HG02981 (cell line): ENCODE results near the gene SLC35F6.
A peak's percentile ranks its signal among the peaks of the same experiment; 100 is the strongest.

Source experiments
- ATAC-seq: cut with Tn5 transposase; IDR thresholded peaks from one replicate; pipeline ENCODE4 v1.9.1; 2021; ENCODE audit warnings: mild to moderate bottlenecking, moderate library complexity; ENCODE audit not compliant: unreplicated experiment

Gene SLC35F6, protein sequence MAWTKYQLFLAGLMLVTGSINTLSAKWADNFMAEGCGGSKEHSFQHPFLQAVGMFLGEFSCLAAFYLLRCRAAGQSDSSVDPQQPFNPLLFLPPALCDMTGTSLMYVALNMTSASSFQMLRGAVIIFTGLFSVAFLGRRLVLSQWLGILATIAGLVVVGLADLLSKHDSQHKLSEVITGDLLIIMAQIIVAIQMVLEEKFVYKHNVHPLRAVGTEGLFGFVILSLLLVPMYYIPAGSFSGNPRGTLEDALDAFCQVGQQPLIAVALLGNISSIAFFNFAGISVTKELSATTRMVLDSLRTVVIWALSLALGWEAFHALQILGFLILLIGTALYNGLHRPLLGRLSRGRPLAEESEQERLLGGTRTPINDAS

DNA sequence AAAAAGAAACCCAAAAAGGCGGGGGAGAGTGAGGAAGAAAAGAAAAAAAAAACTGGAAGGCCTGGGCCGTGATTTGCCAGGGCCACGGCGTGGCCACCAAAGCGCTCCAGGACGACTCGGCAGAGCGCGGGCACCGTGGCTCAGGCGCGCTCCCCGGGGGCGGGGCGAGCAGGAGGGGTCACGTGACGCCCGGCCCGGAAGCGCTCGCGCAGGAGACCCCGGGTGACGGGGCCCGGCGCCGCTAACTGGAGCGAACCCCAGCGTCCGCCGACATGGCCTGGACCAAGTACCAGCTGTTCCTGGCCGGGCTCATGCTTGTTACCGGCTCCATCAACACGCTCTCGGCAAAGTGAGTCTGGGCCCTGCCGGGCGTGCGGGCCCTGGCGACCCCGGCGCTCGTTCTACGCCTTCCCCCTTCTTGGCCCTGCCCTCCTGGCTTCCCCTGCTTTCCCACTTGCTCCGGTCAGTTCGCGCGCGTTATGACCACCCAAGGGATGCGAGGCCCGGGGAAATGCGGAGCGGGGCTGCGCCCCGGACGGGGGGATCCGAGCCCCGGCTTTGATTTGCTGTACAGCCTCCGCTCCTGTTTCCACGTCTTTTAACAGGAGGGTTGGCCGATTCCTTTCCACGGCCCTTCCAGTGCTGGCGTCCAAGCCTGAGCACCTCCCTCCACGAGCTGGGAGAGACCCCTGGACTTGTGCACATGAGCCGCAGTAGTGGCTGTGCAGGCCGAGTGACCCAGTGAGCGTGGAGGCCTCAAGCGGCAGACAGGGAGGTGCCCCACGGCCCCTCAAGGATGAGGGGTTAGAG lies at the start of gene SLC35F6:
Gene SLC35F6 (plus strand): TSS at position 207 of the 810 bp plus-strand sequence. CDS start 66 bp downstream, at position 273.
- ATAC-seq, result peak; percentile 78

DNA sequence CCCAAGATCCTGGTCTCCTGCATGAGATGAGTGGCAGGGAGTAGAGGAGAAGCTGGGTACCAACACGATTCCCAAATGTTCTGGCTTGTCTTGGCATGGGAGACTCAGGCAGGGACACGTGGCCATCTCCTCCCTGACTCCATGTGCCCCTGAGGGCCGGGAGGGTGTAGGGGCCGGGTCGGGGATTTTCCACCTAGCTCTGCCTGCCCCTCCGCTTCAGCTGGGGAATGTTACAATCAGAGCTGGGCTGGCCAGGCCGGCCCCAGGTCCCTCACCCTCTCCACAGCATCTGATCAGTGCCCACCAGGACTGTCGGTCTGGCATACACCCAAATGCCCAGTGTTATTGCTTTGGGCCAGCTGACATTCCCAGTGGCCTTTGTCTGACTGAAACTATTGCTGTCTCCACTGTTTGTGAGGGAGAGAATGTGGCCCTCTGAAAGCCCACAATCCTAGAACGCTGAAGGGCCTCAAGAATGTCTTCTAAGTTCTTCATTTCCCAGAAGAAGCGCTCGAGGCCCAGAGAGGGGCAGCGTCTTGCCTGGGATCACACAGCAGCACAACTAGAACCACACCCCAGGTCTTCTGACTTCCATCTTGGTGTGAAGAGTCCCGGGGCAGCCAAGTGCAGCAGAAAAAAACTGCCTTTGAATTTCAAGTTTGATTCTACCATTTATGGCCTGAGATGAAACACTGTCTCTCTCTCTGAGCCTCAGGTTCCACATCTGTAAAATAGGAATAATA lies 48.4 kb upstream of the SLC35F6 start:
- ATAC-seq, result no peak

GRCh38 chr2:26716340-26716739 lies 47.7 kb upstream of the SLC35F6 start:
- ATAC-seq, result no peak

DNA sequence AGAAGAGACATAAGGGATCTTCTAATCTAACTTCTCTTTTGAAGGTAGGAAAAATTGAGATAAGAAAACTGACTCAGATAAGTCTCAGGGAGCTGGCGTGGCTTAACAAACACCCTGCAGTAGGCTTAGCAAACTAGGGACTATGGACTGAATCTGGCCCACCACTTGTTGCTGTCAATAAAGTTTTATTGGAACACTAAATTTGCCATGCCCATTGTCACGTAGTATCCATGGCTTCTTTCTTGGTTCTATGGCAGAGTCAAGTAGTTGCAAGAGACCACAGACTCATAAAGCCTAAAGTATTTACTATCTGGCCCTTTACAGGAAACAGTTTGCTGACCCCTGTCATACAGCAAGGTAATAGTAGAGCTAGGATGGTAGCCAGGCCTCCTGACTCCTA lies 47.3 kb upstream of the SLC35F6 start:
- ATAC-seq, result no peak

DNA sequence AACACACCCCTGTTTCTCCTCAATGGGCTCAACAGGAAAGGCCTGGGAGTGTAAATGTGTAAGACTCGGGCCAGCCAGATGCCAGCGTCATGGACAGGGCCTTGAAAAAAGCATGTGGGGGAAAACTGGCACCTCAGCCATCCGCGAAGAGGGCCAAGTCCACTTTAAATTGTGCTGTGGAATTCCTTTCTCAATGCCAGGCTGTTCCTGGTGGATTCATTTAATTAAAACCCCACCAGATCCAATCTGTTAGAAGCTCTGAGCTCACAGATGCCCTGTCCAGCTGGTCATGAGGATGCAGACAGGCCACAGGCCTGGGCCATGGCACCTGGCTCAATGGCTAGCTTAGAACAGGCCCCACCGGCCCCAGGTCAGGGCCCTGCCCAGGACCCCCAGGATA lies 46.7 kb upstream of the SLC35F6 start:
- no peak for ATAC-seq

- ATAC-seq, result no peak
These were observed 45.0 kb upstream of the SLC35F6 start for GRCh38 chr2:26718949-26719686.

DNA sequence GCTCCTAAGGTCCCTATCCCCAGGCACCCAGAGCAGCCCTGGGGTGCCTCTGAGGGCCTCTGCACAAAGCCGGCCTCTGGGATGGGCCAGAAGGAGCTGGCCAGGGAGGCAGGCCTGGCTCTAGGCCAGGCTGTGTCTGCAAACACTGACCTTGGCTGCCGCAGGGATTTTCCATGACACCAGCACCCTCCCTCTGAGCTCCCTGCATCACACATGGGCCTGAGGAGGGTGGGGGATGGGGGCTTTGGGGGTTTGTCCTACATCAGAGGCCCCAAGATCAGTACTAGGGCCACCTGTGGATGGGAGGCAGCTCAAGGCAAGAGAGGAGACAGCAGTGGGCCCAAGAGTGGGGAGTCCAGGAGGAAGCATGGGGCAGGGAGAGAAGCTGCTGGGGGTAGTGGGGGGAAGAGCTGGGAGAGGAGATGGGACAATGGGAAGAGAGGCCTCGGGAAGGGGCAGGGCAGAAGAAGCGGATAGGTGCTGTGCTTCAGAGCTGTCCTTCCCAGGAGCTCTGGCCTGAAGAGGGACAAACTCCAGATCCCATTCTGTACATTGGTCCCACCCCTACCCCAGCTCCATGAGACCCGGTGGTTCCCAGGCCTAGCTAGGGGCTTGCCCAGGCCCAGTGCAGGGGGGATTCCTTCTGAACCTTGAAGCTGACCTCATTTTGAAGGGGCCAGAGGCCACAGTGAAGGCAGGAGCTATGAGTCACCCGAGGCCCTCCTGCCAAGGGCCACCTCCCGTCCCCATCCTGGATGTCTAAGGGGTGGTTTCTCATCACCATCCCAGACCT lies 43.6 kb upstream of the SLC35F6 start:
- ATAC-seq, result no peak

DNA sequence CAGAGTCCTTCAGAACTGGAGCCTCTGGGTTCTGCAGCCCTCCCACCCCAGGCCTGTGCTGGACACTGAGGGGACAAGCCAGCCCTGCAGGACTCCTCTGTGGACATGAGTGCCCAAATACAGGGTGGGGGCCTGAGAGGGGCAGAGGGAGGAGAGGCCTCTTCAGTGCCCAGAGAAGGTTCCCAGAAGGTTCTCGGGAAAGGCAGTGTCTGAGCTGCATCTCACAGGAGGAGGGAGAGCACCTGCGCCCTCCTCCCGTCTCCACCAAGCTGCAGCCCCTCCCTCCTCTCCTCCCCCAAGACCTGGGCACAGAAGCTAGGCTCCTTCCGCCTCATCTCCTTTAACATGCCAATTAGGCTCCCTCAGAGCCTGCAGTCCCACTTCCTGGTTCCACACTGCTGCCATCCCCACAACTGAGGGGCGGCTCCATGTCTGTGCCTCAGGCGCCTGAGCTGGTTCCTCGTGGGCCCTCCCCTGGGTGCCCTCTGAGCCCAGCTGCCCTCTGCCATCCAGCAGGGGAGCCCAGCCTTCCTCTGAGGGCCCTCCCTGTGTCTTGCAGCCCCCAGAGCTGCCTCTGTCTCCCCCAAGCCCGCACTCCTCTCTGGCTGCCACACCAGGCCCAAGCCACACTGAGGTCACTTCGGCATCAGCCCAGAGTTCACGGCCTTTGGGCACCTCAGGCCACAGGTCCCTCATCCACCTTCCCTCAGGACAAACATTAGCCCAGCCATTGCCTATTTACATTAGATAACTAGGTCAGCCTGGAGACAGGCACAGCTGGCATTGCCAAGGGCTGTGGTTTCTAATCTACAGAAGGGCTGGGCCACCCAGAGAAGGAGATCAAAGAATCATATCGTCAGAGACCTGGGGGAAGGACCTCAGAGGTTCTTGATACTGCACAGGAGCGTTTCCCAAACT lies 42.7 kb upstream of the SLC35F6 start:
- no peak for ATAC-seq

GRCh38 chr2:26722328-26722727 lies 41.8 kb upstream of the SLC35F6 start:
- ATAC-seq, result no peak

DNA sequence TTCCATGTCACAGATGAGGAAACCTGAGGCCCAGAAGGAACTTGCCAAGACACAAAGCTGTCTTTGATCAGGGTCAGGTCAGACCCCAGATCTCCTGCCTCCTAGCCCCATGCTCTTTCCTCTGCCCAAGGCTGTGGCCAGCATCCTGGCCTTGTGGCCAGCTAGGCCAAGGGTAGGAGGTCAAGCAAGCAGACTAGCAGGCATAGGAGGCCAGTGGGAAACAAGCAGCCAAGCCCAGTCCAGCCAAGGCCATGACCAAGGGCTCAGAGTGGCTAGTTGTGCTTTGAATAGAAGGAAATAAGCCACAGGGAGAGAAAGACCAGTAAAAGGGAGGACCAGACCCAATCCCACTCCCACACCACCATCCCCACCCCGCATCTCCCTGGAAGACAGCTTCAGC lies 41.2 kb upstream of the SLC35F6 start:
- ATAC-seq, result no peak

- ATAC-seq, result no peak
These were observed 40.6 kb upstream of the SLC35F6 start for GRCh38 chr2:26723475-26723874.

DNA sequence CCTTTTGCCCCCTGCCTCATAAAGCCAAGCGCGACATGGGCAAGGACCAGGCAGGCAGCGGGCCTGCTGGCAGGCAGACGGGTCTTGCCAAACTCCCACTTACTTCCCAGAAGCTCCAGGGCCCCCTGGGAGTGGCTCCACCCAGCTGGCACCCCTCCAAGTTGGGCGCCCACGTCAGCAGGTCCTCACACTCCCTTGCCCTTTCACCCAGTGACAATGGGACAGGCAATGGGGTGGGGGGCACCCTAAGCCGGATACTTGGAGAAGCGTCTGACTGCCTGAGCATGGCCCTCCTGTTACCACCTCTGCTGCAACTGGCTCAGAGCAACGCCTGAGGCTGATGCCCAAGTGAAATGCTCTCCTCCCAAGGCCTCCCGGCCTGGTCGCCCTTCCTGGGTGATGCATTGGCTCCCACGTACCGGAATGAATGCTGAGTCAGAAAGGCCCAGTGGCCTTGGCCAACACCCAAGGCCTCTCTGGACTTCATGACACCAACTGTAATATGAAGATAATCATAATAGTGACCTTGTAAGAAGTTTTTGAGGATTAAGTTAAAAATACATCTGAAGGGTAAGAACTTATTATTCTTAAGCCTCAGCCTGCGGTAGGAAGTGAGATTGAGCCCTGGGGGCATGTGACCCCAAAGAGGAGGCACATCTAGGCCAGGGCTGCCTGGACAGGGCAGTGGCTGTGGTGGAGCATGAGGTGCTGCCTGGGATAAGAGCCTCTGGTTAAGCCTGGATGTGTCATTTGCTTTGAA lies 39.9 kb upstream of the SLC35F6 start:
- ATAC-seq, result no peak

DNA sequence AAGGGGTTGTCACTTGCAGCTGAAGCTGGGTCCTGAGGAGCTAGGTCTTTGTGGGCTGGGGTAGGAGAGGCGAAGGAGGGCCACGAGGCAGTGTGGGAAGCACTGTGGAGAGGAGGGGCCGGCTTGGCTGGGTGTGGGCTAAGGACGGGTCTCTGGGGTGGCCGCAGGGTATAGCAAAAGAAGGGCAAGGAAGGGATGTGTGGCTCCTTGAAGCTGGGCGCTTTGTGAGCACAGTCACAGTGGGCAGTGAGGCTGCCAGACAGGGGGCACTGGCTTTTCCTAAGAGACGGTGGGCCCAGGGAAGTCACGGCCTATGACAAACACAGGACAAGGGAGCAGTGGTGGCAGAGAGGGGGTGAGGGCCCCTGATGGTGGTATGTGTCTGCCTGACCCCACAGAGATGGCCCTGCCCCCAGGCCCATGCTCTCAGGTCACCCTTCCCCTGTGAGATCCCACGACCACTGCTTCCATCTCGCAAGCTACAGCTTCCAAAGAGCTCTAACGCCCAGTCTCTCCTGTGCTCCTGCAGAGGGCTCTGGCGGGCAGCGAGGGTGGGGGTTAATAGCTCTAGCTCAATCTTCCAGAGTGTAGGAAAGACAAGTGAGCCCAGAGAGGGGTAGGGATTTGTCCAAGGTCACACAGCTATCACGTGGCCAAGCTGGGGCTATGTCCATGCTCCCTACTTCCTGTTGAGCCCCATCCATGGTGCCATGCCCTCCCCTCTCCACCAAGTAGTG lies 39.1 kb upstream of the SLC35F6 start:
- ATAC-seq, result no peak

- no peak for ATAC-seq
These were observed 38.6 kb upstream of the SLC35F6 start for GRCh38 chr2:26725521-26725820.

GRCh38 chr2:26726228-26726627 lies 37.9 kb upstream of the SLC35F6 start:
- no peak for ATAC-seq

DNA sequence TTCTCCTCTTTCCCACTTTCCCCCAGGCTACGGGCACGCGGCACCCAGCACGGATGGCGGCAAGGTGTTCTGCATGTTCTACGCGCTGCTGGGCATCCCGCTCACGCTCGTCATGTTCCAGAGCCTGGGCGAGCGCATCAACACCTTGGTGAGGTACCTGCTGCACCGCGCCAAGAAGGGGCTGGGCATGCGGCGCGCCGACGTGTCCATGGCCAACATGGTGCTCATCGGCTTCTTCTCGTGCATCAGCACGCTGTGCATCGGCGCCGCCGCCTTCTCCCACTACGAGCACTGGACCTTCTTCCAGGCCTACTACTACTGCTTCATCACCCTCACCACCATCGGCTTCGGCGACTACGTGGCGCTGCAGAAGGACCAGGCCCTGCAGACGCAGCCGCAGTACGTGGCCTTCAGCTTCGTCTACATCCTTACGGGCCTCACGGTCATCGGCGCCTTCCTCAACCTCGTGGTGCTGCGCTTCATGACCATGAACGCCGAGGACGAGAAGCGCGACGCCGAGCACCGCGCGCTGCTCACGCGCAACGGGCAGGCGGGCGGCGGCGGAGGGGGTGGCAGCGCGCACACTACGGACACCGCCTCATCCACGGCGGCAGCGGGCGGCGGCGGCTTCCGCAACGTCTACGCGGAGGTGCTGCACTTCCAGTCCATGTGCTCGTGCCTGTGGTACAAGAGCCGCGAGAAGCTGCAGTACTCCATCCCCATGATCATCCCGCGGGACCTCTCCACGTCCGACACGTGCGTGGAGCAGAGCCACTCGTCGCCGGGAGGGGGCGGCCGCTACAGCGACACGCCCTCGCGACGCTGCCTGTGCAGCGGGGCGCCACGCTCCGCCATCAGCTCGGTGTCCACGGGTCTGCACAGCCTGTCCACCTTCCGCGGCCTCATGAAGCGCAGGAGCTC lies 36.2 kb upstream of the SLC35F6 start:
- no peak for ATAC-seq

- no peak for ATAC-seq
These were observed 34.8 kb upstream of the SLC35F6 start for GRCh38 chr2:26729311-26729710.
